Anterior cingulate cortex (tissue), 58 donors: ENCODE results near the gene GPR157.

Experiments used
- DNase-seq, 58 donors: peaks; one replicate each; lab custom pipeline; 2025; lab: John Stamatoyannopoulos, UW

The GPR157 gene

GRCh38 chr1:9069326-9070100 is 59.4 kb downstream of the GPR157 start, which contains the start of gene SLC2A5:
SLC2A5 (minus strand) TSS chr1:9069635; CDS start chr1:9069536, 99 bp downstream.
- peak in 27 of 58 donors; percentile 3 to 78 (median 38) for DNase-seq

GRCh38 chr1:9068981-9069325 is 59.9 kb downstream of the GPR157 start:
- DNase-seq: no peak

GRCh38 chr1:9066945-9067807 is 61.7 kb downstream of the GPR157 start:
- peak in 28 of 58 donors; percentile 4 to 66 (median 21) for DNase-seq

GRCh38 chr1:9065213-9065751 is 63.6 kb downstream of the GPR157 start:
- no peak for DNase-seq

- DNase-seq: no peak
These were observed 66.1 kb downstream of the GPR157 start for GRCh38 chr1:9062846-9063245.

GRCh38 chr1:9062021-9062471 is 66.9 kb downstream of the GPR157 start:
- DNase-seq: no peak

- peak in 4 of 58 donors; percentile 3 to 21 (median 9) for DNase-seq
These were observed 67.5 kb downstream of the GPR157 start for GRCh38 chr1:9061252-9061960.

- DNase-seq: no peak
These were observed 68.8 kb downstream of the GPR157 start for GRCh38 chr1:9059891-9060744.

GRCh38 chr1:9058465-9058864 is 70.4 kb downstream of the GPR157 start:
- no peak for DNase-seq

GRCh38 chr1:9057851-9058250 is 71.1 kb downstream of the GPR157 start:
- no peak for DNase-seq

GRCh38 chr1:9052272-9053049 is 76.4 kb downstream of the GPR157 start:
- DNase-seq: no peak

- no peak for DNase-seq
These were observed 77.5 kb downstream of the GPR157 start for GRCh38 chr1:9051379-9051778.

- DNase-seq: no peak
These were observed 78.1 kb downstream of the GPR157 start for GRCh38 chr1:9050803-9051202.
